MM.1S (cell line): ENCODE measurements around the gene SNCAIP.

Experiments
- EZH2 ChIP-seq: fragments of 300-600 bp; sonication (generic); optimal IDR thresholded peaks from 2 replicates; pipeline ENCODE3; 2017; ENCODE audit warnings: low read depth, mild to moderate bottlenecking, antibody characterized with exemption, low read length, mixed read lengths
- EZH2phosphoT487 ChIP-seq: fragments of 300-600 bp; sonication (generic); IDR thresholded peaks from 2 replicates; pipeline ENCODE4 v1.6.1; 2018; ENCODE audit warnings: antibody characterized with exemption, low read length
- TF ChIP-seq, protein P1 (sequence below): fragments of 300-600 bp; sonication (generic); IDR thresholded peaks from 2 replicates; pipeline ENCODE4 v1.5.1; 2016; ENCODE audit warnings: antibody characterized with exemption, low read length, mixed read lengths

DNA sequence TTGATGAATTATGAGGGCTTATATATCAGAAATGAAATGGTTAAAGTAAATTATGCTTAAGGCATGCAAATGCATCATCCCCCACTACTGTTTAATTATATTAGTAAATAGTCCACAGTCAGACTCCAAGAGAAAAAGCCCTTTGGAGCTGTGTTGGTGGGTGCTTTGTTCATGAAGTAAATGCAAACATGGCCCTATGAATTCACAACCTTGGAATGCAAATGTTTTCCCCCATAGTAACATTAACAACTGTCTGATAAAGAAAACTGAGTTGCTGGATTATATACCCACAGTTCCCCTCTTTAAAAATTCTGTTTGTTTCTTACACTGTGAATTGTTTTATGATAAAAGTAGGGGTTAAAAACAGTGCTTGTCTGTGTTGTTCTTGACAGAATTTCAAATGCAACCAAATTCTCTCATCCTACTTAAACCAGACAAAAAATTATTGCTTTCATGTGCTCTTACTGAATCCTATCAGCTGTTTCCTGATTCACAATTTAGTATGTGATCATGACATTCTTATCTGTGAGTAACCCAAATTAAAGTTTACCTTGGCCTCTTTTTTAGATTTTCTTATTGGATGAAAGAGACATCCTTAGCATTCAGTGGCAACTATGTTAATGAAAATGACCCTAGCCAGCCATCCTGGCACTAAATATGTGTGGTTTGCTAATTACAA, 48.5 kb upstream of the SNCAIP start:
- no peak for TF ChIP-seq EZH2
- TF ChIP-seq, protein P1, sequence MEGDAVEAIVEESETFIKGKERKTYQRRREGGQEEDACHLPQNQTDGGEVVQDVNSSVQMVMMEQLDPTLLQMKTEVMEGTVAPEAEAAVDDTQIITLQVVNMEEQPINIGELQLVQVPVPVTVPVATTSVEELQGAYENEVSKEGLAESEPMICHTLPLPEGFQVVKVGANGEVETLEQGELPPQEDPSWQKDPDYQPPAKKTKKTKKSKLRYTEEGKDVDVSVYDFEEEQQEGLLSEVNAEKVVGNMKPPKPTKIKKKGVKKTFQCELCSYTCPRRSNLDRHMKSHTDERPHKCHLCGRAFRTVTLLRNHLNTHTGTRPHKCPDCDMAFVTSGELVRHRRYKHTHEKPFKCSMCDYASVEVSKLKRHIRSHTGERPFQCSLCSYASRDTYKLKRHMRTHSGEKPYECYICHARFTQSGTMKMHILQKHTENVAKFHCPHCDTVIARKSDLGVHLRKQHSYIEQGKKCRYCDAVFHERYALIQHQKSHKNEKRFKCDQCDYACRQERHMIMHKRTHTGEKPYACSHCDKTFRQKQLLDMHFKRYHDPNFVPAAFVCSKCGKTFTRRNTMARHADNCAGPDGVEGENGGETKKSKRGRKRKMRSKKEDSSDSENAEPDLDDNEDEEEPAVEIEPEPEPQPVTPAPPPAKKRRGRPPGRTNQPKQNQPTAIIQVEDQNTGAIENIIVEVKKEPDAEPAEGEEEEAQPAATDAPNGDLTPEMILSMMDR: no peak
- TF ChIP-seq EZH2phosphoT487: no peak
